ENCODE data around the gene MISFA.
"Not testable (repeated sequence)": the region's sequence is repeated elsewhere in the genome, so short reads cannot be mapped to it uniquely, and the experiment has no call there.

Gene MISFA

GRCh38 chr11:18599739-18600230, at the start of gene MISFA:
TSS of gene MISFA (plus strand) at chr11:18599789. CDS start at chr11:18599929, 140 bp downstream.
- DNase-seq (ENCODE audit: low read depth), result no peak

- no peak for DNase-seq (ENCODE audit: low read depth)
Observed at GRCh38 chr11:18563090-18563730, 36.4 kb upstream of the MISFA start.

- no peak for DNase-seq (ENCODE audit: low read depth)
Observed at GRCh38 chr11:18564149-18564548, 35.4 kb upstream of the MISFA start.

GRCh38 chr11:18566406-18566805, 33.2 kb upstream of the MISFA start:
- no peak for DNase-seq (ENCODE audit: low read depth)

- no peak for DNase-seq (ENCODE audit: low read depth)
Observed at GRCh38 chr11:18567081-18567480, 32.5 kb upstream of the MISFA start.

- DNase-seq (ENCODE audit: low read depth), result no peak
Observed at GRCh38 chr11:18575361-18575760, 24.2 kb upstream of the MISFA start.

GRCh38 chr11:18578975-18579598, 20.5 kb upstream of the MISFA start:
- DNase-seq (ENCODE audit: low read depth), result no peak

GRCh38 chr11:18580113-18580766, 19.3 kb upstream of the MISFA start:
- no peak for DNase-seq (ENCODE audit: low read depth)

GRCh38 chr11:18581825-18582224, 17.8 kb upstream of the MISFA start:
- no peak for DNase-seq (ENCODE audit: low read depth)

- DNase-seq (ENCODE audit: low read depth), result peak; percentile 65
Observed at GRCh38 chr11:18588297-18589252, 11.0 kb upstream of the MISFA start, which contains the start of gene UEVLD. TSS of gene UEVLD (minus strand) at chr11:18588734. CDS start at chr11:18588654, 80 bp downstream.

GRCh38 chr11:18590571-18590970, 9.0 kb upstream of the MISFA start:
- DNase-seq (ENCODE audit: low read depth), result no peak

GRCh38 chr11:18594088-18594487, 5.5 kb upstream of the MISFA start:
- DNase-seq (ENCODE audit: low read depth), result not testable (repeated sequence)

- no peak for DNase-seq (ENCODE audit: low read depth)
Observed at GRCh38 chr11:18594999-18595749, 4.4 kb upstream of the MISFA start.

GRCh38 chr11:18600915-18601569, 1.5 kb downstream of the MISFA start:
- no peak for DNase-seq (ENCODE audit: low read depth)

GRCh38 chr11:18608376-18608775, 8.8 kb downstream of the MISFA start:
- no peak for DNase-seq (ENCODE audit: low read depth)

GRCh38 chr11:18611196-18611595, 11.6 kb downstream of the MISFA start:
- no peak for DNase-seq (ENCODE audit: low read depth)

GRCh38 chr11:18612394-18612793, 12.8 kb downstream of the MISFA start:
- DNase-seq (ENCODE audit: low read depth), result no peak

GRCh38 chr11:18614667-18615066, 15.1 kb downstream of the MISFA start:
- DNase-seq (ENCODE audit: low read depth), result no peak

GRCh38 chr11:18615628-18616392, 16.2 kb downstream of the MISFA start:
- DNase-seq (ENCODE audit: low read depth), result no peak
